ENCODE data around the gene CIT. TPM values are rescaled to one million over a fixed set of nuclear protein-coding genes. Genes with fewer than 3 reads are reported as not detected.

Gene CIT
- total RNA-seq, 1 experiment from 2014 or later, result 67.9 TPM

DNA sequence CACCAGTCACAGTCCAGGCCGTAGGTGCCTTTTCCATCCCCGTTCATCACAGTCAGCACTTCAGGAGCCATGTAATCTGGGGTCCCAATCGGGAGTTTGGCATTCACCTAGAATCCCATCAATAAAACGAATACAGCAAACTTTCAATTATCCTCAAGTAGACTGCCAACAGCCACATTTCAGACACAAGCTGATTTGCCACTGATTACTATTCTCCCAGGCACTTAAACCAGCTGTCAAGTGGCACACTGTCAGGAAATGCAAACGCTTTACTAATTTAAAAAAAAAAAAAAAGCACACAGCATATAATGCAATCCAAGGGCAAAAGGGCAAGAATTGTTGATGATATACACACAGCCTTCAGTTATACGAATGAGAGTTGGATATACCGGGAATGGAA lies 51.9 kb downstream of the CIT start:
- H3K27me3 ChIP-seq (ENCODE audit: control insufficient read depth, insufficient read depth, low read length), result no peaks in the 10 kb centered on the region
- no peaks in the 10 kb centered on the region; the same call in 1 of the 2 replicates for H3K36me3 ChIP-seq (ENCODE audit: control insufficient read depth, insufficient read depth, low read length)
- H3K4me3 ChIP-seq (ENCODE audit: low read depth in 2 of 2, low read length in 2 of 2), result no peak overlapping the region
- H3K9me3 ChIP-seq (ENCODE audit: control insufficient read depth, insufficient read depth, low read depth, low read length), result no peaks in the 10 kb centered on the region
- CTCF ChIA-PET, result no interaction called here
- BruUV-seq (replicated peaks), result no TSS peak
- POLR2A ChIA-PET, result no interaction called here
- no peak overlapping the region for H3K27ac ChIP-seq (ENCODE audit: low read length)
- in situ Hi-C loops (cut with HindIII; ENCODE audit: low pct_unique_long_range_greater_than_20kb, low sequenced_read_pairs), result no loop called here
- intact Hi-C loops (cut with micrococcal nuclease; ENCODE audit: unreplicated experiment), result no loop called here
- TF ChIP-seq POLR2AphosphoS5 (IDR thresholded peaks at IDR 0.05; ENCODE audit: low read depth, low read length), result no peak
- no peak for TF ChIP-seq TCF7L2 (IDR thresholded peaks at IDR 0.05; ENCODE audit: low read depth, low read length)
- TF ChIP-seq SIN3A (IDR thresholded peaks at IDR 0.05; ENCODE audit: borderline replicate concordance, insufficient read depth, low read depth, low read length), result no peak
- TF ChIP-seq, protein P1, sequence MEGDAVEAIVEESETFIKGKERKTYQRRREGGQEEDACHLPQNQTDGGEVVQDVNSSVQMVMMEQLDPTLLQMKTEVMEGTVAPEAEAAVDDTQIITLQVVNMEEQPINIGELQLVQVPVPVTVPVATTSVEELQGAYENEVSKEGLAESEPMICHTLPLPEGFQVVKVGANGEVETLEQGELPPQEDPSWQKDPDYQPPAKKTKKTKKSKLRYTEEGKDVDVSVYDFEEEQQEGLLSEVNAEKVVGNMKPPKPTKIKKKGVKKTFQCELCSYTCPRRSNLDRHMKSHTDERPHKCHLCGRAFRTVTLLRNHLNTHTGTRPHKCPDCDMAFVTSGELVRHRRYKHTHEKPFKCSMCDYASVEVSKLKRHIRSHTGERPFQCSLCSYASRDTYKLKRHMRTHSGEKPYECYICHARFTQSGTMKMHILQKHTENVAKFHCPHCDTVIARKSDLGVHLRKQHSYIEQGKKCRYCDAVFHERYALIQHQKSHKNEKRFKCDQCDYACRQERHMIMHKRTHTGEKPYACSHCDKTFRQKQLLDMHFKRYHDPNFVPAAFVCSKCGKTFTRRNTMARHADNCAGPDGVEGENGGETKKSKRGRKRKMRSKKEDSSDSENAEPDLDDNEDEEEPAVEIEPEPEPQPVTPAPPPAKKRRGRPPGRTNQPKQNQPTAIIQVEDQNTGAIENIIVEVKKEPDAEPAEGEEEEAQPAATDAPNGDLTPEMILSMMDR (IDR thresholded peaks at IDR 0.05), result no peak
- TF ChIP-seq, protein P2, sequence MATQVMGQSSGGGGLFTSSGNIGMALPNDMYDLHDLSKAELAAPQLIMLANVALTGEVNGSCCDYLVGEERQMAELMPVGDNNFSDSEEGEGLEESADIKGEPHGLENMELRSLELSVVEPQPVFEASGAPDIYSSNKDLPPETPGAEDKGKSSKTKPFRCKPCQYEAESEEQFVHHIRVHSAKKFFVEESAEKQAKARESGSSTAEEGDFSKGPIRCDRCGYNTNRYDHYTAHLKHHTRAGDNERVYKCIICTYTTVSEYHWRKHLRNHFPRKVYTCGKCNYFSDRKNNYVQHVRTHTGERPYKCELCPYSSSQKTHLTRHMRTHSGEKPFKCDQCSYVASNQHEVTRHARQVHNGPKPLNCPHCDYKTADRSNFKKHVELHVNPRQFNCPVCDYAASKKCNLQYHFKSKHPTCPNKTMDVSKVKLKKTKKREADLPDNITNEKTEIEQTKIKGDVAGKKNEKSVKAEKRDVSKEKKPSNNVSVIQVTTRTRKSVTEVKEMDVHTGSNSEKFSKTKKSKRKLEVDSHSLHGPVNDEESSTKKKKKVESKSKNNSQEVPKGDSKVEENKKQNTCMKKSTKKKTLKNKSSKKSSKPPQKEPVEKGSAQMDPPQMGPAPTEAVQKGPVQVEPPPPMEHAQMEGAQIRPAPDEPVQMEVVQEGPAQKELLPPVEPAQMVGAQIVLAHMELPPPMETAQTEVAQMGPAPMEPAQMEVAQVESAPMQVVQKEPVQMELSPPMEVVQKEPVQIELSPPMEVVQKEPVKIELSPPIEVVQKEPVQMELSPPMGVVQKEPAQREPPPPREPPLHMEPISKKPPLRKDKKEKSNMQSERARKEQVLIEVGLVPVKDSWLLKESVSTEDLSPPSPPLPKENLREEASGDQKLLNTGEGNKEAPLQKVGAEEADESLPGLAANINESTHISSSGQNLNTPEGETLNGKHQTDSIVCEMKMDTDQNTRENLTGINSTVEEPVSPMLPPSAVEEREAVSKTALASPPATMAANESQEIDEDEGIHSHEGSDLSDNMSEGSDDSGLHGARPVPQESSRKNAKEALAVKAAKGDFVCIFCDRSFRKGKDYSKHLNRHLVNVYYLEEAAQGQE (IDR thresholded peaks at IDR 0.05; ENCODE audit: insufficient read depth in 1 of 2, low read depth in 2 of 2, low read length in 1 of 2), result no peak
- DNase-seq (ENCODE audit: low read depth, low spot score) (no peak), ATAC-seq (no peak)
- no peaks in the 10 kb centered on the region for H3K4me1 ChIP-seq (ENCODE audit: control insufficient read depth, insufficient read depth, low read length)

DNA sequence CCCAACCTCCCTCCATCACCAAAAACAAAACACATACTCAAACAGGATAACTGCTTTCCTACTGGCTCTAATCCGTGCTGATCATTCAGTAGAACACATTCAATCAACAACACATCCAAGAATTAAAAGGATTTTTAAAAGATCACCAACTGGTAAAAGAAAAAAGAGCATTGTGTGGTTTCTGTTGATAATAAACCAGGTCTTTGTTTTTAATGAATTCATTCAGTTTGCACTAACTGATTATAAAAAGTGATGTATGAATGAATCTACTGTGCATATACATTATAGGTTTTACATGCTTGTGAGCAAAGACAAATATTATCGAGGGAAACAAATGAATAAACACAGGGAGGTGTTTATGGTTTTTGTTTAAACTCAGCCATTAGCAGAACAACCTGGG lies 55.1 kb downstream of the CIT start:
- H3K36me3 ChIP-seq (ENCODE audit: control insufficient read depth, insufficient read depth, low read length), result peaks cover 5% of the 10 kb centered on the region
- no TSS peak for BruUV-seq (replicated peaks)
- no peaks in the 10 kb centered on the region for H3K9me3 ChIP-seq (ENCODE audit: control insufficient read depth, insufficient read depth, low read depth, low read length)
- CTCF ChIA-PET, result no interaction called here
- no peak overlapping the region for H3K27ac ChIP-seq (ENCODE audit: low read length)
- no peak for ATAC-seq
- intact Hi-C loops (cut with micrococcal nuclease; ENCODE audit: unreplicated experiment) (no loop called here), in situ Hi-C loops (cut with HindIII; ENCODE audit: low pct_unique_long_range_greater_than_20kb, low sequenced_read_pairs) (no loop called here)
- no peaks in the 10 kb centered on the region for H3K27me3 ChIP-seq (ENCODE audit: control insufficient read depth, insufficient read depth, low read length)
- H3K4me3 ChIP-seq (ENCODE audit: low read depth in 2 of 2, low read length in 2 of 2), result no peak overlapping the region
- no peaks in the 10 kb centered on the region for H3K4me1 ChIP-seq (ENCODE audit: control insufficient read depth, insufficient read depth, low read length)
- no peak for DNase-seq (ENCODE audit: low read depth, low spot score)
- POLR2A ChIA-PET, result no interaction called here
- TF ChIP-seq POLR2AphosphoS5 (IDR thresholded peaks at IDR 0.05; ENCODE audit: low read depth, low read length), result no peak
- no peak for TF ChIP-seq TCF7L2 (IDR thresholded peaks at IDR 0.05; ENCODE audit: low read depth, low read length)
- TF ChIP-seq, protein P1 (IDR thresholded peaks at IDR 0.05), result no peak
- TF ChIP-seq SIN3A (IDR thresholded peaks at IDR 0.05; ENCODE audit: borderline replicate concordance, insufficient read depth, low read depth, low read length), result no peak
- TF ChIP-seq, protein P2 (IDR thresholded peaks at IDR 0.05; ENCODE audit: insufficient read depth in 1 of 2, low read depth in 2 of 2, low read length in 1 of 2), result no peak
